ENCODE measurements around the gene SNX30. TPM values are rescaled to one million over a fixed set of nuclear protein-coding genes. Genes with fewer than 3 reads are reported as not detected.

SNX30 gene
- total RNA-seq, 1 experiment from 2014 or later = 12.7 TPM

DNA sequence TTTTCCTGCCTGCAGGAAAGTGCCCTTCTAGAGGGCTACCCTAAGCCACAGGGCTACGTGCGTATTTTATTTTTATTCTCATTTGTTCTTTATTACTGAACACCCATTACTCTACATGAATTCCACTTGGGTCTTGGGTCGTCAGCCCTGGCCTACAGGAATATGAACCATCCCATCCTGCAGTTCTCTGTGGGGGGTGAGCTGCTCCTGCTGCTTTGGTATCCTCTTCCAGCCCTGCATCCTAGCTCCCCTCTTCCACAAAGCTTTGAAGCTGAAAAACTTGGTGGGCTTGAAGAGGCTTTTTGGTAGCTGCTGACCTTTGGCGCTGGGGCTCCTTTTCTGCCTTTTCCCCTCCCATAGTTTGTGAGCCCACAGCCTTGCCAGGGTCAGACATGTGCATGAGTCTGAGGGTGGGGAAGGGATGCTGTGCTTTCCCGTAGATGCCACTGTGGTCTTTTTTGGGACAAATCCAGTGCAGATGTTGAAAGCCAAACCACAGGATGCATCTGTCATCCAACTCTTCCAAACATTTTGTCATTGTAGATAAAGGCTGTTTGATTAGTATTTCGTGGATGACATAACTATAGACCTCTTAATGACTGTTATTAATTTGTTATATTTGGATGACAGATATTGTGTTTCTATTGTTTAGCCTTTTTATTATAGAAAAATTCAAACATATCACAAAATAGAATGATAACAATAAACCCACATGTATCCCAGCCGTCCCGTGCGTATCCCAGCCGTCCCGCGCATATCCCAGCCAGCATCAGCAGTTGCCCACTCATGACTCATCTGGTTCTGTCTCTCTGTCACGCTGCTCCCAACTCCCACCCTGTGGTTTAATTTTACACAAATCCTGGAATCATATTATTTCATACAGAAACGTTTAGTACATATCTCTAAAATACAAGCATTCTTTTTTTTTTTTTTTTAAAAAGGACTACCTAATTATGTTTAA lies 96.2 kb downstream of the SNX30 start:
- no peak for TF ChIP-seq SRF (IDR thresholded peaks at IDR 0.05; ENCODE audit: low read depth)
- TF ChIP-seq EGR1 (IDR thresholded peaks at IDR 0.05; ENCODE audit: low read depth) = no peak
- no peak for TF ChIP-seq CEBPB (IDR thresholded peaks at IDR 0.05; ENCODE audit: low read depth)
- no peak for TF ChIP-seq EZH2phosphoT487 (IDR thresholded peaks at IDR 0.05; ENCODE audit: borderline replicate concordance)
- no peak for TF ChIP-seq ATF3 (IDR thresholded peaks at IDR 0.05)
- no peak for TF ChIP-seq POLR2AphosphoS5 (IDR thresholded peaks at IDR 0.05; ENCODE audit: low read depth, low read length)
- TF ChIP-seq EZH2 (IDR thresholded peaks at IDR 0.05) = no peak
- Histone ChIP-seq H3K9me3 (ENCODE audit: control insufficient read depth in 1 of 2, insufficient read depth in 1 of 2, low read depth in 1 of 2, low read length in 2 of 2) (no peaks in the 10 kb centered on the region), H3K36me3 (ENCODE audit: control insufficient read depth in 1 of 2, insufficient read depth in 2 of 2, low read length in 2 of 2) (no peaks in the 10 kb centered on the region), H2AFZ (ENCODE audit: low read depth, low read length, poor library complexity, severe bottlenecking) (no peak overlapping the region), H3K4me3 (replicated peaks in 1 of 2; ENCODE audit: low read depth in 1 of 2, low read length in 2 of 2) (no peak overlapping the region), H3K4me1 (ENCODE audit: control insufficient read depth in 1 of 2, insufficient read depth in 2 of 2, low read length in 2 of 2) (peaks cover 0 to 9% of the 10 kb centered on the region in 2 experiments; a peak in 2 of 4 replicates), H3K9me2 (ENCODE audit: insufficient read depth) (no peaks in the 10 kb centered on the region), H3K27ac (ENCODE audit: low read depth, low read length) (no peak overlapping the region), H4K20me1 (ENCODE audit: insufficient read depth) (no peaks in the 10 kb centered on the region), H3K27me3 (ENCODE audit: insufficient read depth, low read length) (no peaks in the 10 kb centered on the region), H3K4me2 (ENCODE audit: low read length) (no peak overlapping the region), H3K9ac (ENCODE audit: low read length) (no peak overlapping the region), H3K79me2 (ENCODE audit: insufficient read depth, low read length) (no peaks in the 10 kb centered on the region)
- intact Hi-C loops (cut with micrococcal nuclease) = loop anchor here (5.0 kb wide), 1 partner anchor 265 kb away; no protein-coding TSS in a partner anchor
- POLR2A ChIA-PET = no interaction called here
- RAD21 ChIA-PET (ENCODE audit: low non-redundant PET in 1 of 2, low total read pairs in 2 of 2, uncharacterized antibody in 2 of 2, unreplicated experiment in 2 of 2) = no interaction called here
- ATAC-seq = no peak
- no TSS peak for BruUV-seq (replicated peaks)
- CTCF ChIA-PET = no interaction called here
- DNase-seq (ENCODE audit: low read depth, low spot score) = no peak
